ENCODE measurements around the gene DLG2.
A peak's percentile ranks its signal among the peaks of the same experiment; 100 is the strongest.
"Not testable (repeated sequence)": the region's sequence is repeated elsewhere in the genome, so short reads cannot be mapped to it uniquely, and the experiment has no call there.

The DLG2 gene

DNA sequence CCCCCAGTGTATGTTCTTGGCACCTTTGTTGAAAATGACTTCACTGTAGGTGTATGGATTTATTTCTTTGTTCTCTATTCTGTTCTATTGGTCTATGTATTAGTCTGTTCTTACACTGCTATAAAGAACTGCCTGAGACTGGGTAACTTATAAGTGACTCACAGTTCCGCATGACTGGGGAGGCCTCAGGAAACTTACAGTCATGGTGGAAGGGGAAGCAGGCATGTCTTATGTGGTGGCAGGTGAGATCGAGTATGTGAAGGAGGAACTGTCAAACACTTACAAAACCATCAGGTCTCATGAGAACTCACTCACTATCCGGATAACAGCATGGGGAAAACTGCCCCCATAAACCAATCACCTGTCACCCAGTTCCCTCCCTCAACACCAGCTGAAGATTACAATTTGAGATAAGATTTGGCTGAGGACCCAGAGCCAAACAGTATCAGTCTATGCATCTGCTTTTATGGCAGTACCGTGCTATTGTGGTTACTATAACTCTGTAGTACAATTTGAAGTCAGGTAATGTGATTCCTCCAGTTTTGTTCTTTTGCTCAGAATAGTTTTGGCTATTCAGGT lies 836.2 kb downstream of the DLG2 start:
- DNase-seq (ENCODE audit: low read depth) = no peak
- no peak overlapping the region for H3K4me3 ChIP-seq (ENCODE audit: low read depth, low read length)

DNA sequence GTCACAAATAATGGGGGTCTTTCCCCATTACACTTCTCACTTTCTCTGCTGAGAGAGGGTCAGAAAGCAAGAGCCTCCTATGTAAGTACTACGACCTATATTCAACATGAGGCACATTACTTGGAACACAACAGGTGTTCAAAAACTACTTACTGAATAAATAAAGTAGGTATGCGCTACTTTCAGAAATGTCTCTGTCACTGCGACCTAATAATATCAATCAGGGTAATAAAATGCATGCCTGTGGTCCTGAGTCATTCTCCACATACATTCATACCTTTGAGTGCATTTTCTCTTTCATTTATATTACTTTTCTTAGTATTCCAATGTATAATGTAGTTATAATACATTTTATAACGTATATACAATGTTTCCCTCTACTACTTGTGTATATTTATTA lies 838.9 kb downstream of the DLG2 start:
- DNase-seq (ENCODE audit: low read depth) = no peak
- H3K4me3 ChIP-seq (ENCODE audit: low read depth, low read length) = no peak overlapping the region

DNA sequence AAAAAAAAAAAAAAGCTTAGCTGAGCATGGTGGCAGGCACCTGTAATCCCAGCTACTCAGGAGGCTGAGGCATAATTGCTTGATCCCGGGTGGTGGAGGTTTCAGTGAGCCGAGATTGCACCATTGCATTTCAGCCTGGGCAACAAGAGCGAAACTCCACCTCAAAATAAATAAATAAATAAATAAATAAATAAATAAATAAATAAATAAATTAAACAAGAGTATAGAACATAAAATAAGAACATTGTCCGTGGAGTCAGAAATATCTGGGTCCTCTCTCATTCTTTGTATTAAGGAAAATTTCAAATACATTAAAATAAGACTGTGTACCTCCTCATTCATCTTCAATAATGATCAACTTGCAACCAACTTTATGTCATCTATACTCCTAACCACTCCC lies 843.0 kb downstream of the DLG2 start:
- not testable (repeated sequence) for DNase-seq (ENCODE audit: low read depth); H3K4me3 ChIP-seq (ENCODE audit: low read depth, low read length)

DNA sequence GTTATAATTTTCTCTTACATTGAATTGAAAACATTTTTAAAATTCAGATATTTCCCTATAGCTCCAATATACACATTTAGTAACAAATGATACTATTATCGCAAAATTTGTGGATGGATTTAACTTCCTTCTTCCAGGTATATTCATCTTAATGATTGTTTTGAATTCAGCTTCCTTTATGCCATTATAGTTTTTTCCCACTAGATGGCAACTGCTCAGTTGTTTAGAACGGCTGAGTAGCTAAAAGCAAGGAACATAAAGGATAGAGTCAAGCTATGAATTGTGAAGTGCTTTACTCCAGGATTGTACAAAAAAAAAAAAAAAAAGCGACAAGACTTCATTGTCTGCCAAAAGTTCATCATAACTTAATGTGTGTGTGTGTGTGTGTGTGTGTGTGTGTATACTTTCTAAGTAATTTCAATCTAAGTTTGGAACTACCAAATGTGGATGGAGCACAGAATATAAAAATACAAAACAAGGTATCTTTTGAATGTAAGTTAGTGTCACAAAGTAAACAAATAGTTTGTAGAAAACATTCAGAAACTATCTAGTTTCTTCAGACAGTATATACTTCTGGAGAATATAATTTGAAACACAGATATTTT lies 846.4 kb downstream of the DLG2 start:
- H3K4me3 ChIP-seq (ENCODE audit: low read depth, low read length) = no peak overlapping the region
- DNase-seq (ENCODE audit: low read depth) = peak; percentile 1

DNA sequence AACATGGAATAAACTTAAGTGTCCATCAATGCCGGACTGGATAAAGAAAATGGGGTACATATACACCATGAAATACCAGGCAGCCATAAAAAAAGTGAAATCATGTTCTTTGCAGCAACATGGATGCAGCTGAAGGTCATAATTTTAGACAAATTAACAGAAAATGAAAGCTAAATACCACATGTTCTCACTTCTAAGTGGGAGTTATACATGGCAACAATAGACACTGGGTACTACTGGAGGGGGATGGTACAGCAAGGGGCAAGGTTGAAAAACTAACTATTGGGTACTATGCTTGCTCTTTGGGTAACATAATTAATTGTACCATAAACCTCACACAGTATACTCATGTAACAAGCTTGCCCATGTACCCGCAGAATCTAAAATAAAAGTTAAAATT lies 851.6 kb downstream of the DLG2 start:
- DNase-seq (ENCODE audit: low read depth) = no peak
- H3K4me3 ChIP-seq (ENCODE audit: low read depth, low read length) = no peak overlapping the region

DNA sequence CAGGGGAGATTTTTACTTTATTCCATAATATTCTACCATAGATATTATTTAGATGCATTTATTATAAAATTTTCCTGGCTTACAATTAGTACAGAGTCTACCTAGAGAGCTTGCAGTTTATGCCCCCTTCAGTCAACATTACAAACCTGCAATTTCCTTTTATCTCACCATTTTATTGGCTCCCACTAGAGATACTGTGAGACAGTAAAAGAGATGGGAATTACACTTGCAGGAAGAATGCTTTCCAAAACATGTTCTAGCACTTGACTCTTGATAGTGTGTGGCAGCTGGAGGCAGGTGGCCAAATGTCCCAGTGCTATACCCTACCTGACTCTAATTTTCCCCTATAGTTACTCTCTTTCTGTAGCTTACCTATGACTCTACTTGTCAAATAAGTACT lies 863.2 kb downstream of the DLG2 start:
- no peak for DNase-seq (ENCODE audit: low read depth)
- no peak overlapping the region for H3K4me3 ChIP-seq (ENCODE audit: low read depth, low read length)

DNA sequence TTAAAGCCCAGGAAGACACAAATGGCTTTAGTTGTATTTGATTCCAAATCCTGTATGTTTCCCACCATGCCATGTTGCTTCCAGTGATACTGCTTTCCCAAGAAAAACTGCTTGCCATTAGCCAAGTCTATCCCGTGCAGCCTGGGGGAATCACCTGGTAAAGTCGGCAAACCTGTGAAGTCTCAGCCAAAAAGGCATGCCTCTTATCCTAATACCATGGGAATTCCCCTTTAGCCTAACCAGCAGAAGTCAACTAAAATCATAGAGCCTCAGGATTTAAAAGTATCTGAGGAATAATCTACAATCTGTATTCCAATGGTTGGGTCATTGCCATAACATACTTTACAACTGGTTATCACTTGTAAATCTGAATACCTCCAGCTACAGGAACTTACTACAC lies 869.4 kb downstream of the DLG2 start:
- no peak for DNase-seq (ENCODE audit: low read depth)
- no peak overlapping the region for H3K4me3 ChIP-seq (ENCODE audit: low read depth, low read length)

DNA sequence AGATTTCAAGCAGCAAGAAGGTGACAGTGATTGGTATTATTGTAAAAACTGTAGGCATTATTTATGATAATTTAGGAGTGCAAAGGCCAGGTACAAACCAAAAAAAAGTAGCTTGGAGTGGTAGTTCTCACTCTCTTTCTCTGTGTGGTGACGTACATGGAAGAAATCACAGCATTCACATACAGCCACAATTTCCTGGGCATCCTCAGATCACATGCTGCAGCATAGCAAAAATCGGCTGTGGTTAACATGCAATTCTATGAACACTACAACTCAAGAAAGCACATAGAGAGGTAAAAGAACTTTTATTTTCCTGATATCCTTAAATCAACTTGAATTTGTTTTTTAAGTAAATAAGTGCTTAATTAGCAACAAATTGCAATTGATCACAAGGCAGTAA lies 875.8 kb downstream of the DLG2 start:
- no peak overlapping the region for H3K4me3 ChIP-seq (ENCODE audit: low read depth, low read length)
- DNase-seq (ENCODE audit: low read depth) = no peak

DNA sequence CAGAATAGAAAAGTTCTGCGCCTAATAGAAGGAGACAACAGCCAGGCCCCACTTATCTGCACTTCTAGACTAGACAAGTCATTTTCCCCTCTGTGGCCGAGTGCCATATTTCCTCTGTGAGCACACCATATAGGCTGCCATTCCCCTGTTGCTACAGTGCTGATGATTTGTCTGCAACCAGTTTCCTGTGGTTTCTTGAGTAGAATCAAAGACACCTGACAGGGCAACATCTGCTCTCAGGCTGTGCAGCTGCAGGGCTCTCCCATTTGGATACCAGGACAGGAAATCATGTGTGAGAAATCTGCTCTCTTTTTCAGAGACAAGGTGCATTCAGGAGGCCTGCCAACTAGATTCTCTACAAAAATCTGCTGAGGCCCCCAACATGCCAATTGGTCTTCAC lies 879.3 kb downstream of the DLG2 start:
- no peak overlapping the region for H3K4me3 ChIP-seq (ENCODE audit: low read depth, low read length)
- no peak for DNase-seq (ENCODE audit: low read depth)

DNA sequence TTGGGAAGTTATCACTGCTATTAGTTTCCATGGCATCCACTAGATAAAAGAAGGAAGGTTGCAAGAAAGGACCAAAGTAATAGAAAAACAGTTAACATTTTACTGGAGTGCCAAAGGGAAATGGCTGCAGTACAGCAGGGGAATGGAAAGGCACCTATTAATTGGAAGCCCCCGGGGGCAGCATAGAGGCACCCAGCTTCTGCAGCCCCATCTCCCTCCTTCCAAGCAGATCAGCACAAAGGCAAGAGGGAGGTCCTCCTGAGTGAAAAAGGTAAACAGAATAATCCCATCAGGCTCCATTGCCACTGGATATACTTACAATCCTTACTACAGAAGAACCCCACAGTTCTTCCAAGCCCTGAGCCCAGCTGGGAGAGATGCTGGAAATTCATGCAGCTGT lies 887.1 kb downstream of the DLG2 start:
- H3K4me3 ChIP-seq (ENCODE audit: low read depth, low read length) = no peak overlapping the region
- DNase-seq (ENCODE audit: low read depth) = no peak

DNA sequence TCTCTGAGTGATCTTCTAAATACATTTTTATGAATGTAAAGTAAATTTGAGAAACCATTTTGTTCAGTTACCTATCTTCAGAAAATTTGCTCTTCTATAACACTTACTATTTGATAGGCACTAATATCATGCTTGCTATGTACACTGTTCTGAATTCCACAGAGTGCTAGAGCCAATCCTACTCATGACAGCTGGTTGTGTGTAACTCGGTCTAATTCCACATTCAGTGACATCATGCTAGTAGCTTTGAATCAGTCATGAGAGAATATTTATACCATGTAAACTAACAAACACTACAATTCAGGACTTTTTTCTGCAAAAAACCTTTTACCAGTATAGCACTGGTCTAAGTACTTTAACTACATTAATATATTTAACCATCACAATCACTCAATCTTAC lies 902.9 kb downstream of the DLG2 start:
- no peak for DNase-seq (ENCODE audit: low read depth)
- no peak overlapping the region for H3K4me3 ChIP-seq (ENCODE audit: low read depth, low read length)

DNA sequence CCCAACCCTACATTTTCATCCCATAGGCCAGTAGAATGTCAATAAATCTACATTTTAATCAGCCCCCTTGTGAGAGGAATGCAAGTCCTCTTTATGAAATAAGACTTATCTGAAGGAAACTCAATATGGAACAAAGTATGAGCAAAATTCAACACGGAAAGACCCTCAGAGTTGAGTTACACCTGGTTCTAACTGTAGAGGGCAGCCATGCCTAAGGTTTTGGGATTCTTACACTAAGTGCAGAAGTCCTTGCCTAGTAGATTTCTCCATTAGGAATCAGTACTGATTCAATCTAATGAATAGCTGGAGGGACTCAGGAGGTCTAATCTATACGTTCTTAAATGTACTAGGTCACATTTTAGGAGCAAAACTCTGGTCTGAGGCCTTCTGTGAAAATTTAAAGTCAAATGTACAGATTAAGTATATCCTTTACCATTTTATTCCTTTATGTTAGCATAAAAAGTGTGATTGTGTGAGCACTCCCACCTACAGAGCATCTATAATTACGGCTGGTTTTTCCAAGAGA lies 904.5 kb downstream of the DLG2 start:
- no peak overlapping the region for H3K4me3 ChIP-seq (ENCODE audit: low read depth, low read length)
- DNase-seq (ENCODE audit: low read depth) = no peak

DNA sequence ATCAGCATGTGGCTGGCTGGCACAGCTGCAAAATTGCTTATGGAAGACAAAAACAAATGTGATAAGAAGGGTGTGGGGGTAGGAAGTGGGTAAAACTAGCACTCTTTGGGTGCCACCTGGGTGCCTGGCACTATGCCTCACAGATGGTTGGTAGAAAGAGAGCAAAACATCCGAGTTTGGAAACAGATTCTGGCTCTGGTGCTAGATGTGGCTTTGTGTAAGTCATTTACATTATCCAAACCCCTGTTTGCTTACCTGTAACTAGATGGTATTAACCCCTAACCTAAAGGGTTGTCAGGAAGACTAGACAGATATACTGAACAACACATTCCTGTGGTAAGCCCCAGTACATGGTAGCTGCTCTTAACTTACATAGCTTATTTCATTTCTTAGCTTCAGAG lies 905.6 kb downstream of the DLG2 start:
- no peak for DNase-seq (ENCODE audit: low read depth)
- H3K4me3 ChIP-seq (ENCODE audit: low read depth, low read length) = no peak overlapping the region

DNA sequence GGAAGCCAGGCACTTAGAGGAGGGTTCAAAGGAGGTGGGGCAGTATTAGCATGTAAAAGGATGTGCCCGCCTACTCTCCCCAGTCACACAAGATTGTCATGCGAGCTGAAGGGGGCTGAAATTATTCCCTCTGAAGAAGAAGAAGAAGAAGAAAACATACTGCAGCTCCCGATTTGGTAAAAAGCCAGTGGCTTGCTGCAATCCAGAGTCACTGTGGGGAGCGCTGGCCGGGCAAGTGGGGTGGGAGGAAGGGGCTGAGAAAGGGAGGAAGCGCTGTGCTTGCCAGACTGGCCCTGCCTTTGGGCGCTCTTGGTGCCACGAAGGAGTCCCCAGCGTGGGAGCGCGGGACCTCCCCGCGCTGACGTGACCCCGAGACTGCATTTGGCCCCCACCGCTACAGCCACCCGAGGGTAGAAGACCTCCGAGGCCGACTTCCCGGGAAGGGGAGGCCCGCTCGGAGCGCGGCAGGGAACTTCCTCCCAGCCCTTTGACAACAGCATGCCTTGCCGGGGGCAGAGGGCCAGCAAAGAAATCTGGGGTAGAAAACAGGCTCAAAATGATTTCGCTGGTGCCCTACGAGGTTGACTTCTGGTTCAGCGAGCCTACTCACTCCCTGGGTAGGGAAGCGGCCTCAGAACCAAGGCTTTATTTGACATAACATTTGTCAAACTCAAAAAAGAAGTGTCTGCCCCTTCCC lies 906.3 kb downstream of the DLG2 start:
- H3K4me3 ChIP-seq (ENCODE audit: low read depth, low read length) = peak overlapping the region; percentile 39
- DNase-seq (ENCODE audit: low read depth) = no peak

DNA sequence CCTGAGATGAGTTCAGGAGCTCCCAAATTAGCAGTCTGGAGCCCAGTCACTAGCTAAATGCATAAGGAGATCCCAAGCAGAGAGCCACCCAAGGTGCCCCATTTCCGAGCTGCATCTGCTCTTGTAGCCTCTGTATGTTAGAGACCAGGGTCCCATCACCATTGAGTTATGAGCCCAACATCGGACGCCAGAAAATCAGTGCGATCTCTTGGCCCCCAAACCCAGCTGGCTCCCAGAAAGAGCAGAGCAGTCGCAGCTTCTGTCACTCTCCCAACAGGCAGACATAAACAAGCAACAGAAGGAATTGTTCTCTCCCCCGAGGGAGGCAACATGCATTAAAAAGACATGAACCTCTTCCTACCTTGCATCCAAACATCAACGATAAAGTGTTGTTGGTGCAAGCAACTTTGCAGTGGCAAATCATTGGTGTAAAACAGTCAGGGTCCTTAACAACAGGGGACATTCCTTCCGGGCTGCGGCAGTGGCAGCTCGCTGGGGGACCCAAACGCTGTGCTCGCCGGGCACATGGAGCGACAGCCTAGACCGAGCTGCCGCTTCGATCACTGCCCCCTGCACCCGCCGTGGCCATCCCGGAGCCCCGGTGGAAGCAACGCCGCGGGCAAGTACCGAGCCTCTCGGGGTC lies 907.1 kb downstream of the DLG2 start:
- no peak for DNase-seq (ENCODE audit: low read depth)
- peak overlapping the region; percentile 39 for H3K4me3 ChIP-seq (ENCODE audit: low read depth, low read length)

DNA sequence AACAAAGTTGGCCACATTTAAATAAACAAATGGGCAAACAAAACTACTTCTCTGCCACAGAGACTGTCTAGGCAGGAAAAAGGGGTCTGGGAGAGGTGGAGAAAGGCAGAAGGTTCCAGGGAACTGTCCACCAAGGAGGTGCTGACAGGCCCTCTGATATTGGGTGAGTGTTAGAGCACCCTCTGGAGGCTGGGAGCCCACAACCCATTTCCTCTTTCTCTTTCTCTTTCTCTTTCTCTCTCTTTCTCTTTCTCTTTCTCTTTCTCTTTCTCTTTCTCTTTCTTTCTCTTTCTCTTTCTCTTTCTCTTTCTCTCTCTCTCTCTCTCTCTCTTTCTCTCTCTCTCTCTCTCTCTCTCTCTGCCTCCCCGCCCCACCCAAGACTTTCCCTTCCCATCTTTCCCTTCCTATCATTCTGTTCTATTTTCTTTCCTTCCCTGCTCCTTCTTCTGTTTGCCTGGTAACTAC lies 912.8 kb downstream of the DLG2 start:
- no peak overlapping the region for H3K4me3 ChIP-seq (ENCODE audit: low read depth, low read length)
- DNase-seq (ENCODE audit: low read depth) = no peak

DNA sequence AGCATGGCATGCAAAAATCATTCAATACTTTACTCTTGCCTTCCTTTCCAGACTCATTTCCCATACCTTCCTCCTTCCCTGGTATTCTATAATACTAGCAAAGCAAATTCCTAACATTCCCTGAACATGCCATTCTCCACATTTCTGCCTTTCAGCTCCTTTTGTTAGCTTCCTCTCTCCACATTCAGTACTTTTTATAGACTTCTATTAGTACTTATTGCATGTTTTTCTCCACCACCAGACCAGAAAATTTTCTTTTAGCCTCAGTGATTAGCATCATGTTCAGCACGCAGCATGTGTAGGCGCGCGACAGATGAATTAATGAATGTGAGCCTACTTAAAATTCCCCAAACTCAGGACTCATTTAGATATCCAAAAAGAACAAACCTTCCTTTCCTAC lies 935.3 kb downstream of the DLG2 start:
- DNase-seq (ENCODE audit: low read depth) = no peak
- H3K4me3 ChIP-seq (ENCODE audit: low read depth, low read length) = no peak overlapping the region

DNA sequence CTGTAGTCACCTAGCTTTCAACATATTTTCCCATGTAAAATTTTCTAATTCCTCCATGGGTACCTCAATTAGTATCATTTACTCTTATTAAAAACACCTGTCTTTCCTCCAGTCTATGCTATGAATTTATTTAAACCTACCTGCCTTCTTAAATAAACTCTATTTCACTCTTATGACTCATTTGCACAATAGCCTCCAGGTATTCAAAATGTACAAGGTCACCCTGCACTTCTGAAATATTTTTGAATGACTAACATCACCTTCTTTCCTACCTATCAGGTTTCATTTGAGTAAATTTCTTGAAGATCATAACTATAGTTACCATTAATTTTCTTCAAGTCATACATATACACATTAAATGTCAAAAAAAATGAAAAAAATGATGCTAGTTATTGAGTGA lies 939.7 kb downstream of the DLG2 start:
- H3K4me3 ChIP-seq (ENCODE audit: low read depth, low read length) = no peak overlapping the region
- no peak for DNase-seq (ENCODE audit: low read depth)

DNA sequence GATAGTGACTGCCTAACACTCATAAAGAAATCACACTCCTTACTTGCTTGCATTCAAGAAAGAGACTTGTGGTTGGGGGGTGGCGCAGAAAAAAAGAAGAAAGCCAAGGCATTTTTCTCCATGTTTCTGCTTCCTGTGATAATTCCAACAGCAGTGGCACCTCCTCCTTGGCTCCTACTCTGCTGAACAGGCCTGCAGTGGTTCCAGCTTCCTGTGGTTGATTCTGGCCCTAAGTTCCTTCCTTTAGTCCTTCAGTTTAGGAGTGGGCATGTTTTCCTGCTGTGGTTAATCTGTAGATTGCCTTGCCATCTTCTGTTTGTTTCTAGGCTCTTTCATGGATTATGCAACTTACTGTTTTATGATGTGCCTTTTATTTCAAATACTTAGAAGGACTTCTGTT lies 940.4 kb downstream of the DLG2 start:
- H3K4me3 ChIP-seq (ENCODE audit: low read depth, low read length) = no peak overlapping the region
- no peak for DNase-seq (ENCODE audit: low read depth)

DNA sequence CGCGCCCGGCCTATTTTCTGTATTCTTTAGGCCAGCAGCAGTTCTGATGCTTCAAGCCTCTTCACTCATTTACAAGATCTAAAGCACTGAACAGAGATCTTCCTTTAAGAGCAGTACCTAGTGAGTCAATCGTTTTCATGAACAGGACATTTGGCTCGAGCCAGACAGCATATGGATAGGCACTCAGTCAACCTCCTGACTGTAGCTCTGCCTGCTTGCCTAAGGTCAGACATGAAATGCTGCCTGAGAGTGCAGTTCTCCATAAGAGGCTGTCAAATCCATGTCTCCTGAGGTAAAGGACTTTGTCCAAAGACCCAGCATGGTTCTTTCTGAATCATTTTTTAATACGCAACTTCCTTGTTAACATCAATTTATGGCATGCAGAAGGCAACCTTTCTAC lies 941.2 kb downstream of the DLG2 start:
- H3K4me3 ChIP-seq (ENCODE audit: low read depth, low read length) = no peak overlapping the region
- DNase-seq (ENCODE audit: low read depth) = no peak
